ENCODE results near the gene ADCY2.

ADCY2 gene

DNA sequence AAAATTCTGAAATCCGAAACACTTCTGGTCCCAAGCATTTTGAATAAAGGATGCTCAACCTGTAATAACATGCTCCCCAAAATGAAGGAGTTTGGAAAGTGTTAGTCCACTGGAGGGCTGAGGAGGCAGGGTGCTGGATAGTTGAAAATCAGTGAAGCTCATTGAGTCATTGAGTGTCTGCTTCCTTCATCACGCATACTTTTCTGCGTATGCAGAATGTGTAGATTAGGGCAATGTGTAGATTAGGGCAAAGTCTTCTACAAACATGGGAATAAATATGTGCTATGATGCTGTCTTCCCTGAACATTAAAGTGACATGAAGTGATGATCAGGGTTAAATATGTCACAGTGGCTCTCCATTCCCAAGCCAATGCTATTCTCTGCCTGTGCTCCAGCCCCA lies 261.2 kb downstream of the ADCY2 start:
- TF ChIP-seq, protein P1, sequence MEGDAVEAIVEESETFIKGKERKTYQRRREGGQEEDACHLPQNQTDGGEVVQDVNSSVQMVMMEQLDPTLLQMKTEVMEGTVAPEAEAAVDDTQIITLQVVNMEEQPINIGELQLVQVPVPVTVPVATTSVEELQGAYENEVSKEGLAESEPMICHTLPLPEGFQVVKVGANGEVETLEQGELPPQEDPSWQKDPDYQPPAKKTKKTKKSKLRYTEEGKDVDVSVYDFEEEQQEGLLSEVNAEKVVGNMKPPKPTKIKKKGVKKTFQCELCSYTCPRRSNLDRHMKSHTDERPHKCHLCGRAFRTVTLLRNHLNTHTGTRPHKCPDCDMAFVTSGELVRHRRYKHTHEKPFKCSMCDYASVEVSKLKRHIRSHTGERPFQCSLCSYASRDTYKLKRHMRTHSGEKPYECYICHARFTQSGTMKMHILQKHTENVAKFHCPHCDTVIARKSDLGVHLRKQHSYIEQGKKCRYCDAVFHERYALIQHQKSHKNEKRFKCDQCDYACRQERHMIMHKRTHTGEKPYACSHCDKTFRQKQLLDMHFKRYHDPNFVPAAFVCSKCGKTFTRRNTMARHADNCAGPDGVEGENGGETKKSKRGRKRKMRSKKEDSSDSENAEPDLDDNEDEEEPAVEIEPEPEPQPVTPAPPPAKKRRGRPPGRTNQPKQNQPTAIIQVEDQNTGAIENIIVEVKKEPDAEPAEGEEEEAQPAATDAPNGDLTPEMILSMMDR (IDR thresholded peaks at IDR 0.05; ENCODE audit: low read length, missing control alignments): no peak
- DNase-seq (ENCODE audit: low read depth): no peak
- no peak overlapping the region for H3K4me3 ChIP-seq (replicated peaks; ENCODE audit: low read depth, low read length)

DNA sequence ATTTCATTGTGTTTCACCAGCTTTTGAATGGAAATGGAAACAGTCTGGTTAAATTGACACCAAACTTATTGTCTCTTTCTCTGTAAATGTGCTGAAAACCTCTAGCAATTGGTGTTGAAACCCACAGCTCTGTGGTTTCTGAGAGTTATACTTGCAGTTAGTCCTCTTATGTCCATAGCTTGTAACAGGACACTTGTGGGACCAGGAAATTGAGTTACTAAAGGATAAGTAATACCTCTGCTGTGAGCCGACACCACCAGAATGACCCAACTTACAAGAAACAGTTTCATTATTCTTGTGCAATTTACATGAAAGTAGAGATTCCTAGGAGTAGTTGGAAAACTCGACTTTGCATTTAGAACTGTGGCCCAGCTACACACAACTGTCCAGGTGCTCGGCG lies 263.5 kb downstream of the ADCY2 start:
- TF ChIP-seq, protein P1 (IDR thresholded peaks at IDR 0.05; ENCODE audit: low read length, missing control alignments): no peak
- no peak for DNase-seq (ENCODE audit: low read depth)
- no peak overlapping the region for H3K4me3 ChIP-seq (replicated peaks; ENCODE audit: low read depth, low read length)

DNA sequence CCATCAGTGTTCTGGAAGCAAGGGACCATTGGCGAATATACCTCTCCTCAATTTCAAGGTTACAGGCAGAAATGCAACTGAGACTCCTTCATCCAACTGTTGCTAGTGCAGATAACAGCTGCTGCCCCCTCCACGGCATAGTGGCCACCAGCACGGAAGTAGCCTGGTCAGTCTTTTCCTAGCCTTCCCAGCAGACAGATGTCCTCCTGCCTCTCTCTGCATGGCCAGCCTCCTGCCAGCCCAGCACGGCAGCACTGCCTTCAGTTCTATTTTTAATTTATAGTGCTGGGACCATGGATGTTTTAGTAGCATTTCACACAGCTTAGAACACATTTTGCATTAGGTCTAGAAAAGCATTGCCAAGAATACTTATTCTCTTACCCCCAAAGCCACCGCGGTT lies 266.4 kb downstream of the ADCY2 start:
- TF ChIP-seq, protein P1 (IDR thresholded peaks at IDR 0.05; ENCODE audit: low read length, missing control alignments): no peak
- H3K4me3 ChIP-seq (replicated peaks; ENCODE audit: low read depth, low read length): no peak overlapping the region
- no peak for DNase-seq (ENCODE audit: low read depth)

DNA sequence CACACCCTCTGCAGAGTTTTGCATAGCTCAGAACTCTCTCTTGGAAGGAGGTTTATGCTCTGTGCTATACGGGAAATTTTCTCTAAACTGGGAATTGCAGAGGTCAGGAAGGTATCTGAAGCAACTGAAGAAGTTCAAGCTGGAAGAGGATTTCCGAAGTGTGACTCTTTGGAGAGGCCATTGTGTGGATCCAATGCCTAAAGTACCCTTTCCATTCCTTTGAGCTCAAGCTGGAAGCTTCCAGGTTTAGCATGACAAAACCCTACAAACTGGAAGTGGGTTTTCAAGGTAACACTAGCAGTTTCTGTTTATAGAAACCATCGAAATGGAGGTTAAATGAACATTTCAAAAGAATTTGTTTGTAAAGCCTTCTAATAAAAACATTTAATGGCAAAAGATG lies 267.9 kb downstream of the ADCY2 start:
- H3K4me3 ChIP-seq (replicated peaks; ENCODE audit: low read depth, low read length): no peak overlapping the region
- TF ChIP-seq, protein P1 (IDR thresholded peaks at IDR 0.05; ENCODE audit: low read length, missing control alignments): no peak
- no peak for DNase-seq (ENCODE audit: low read depth)

DNA sequence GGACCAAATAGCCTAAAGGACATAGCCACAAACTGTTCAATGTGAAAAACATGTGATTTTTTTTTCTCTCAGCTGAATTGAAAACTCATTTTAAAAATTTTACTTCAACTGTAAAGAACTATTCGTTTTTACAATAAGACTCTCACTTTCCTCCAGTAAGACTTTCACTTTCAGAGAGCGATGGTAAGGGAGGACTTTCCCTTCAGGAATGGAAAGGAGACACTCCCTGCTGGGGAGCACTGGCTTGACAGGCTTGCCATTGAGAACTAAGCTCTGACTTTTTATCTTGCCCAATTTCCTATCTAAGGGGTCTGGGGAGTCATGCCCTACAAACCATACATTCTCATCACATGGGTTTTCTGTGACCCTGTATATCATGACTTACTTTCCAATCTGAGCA lies 268.3 kb downstream of the ADCY2 start:
- H3K4me3 ChIP-seq (replicated peaks; ENCODE audit: low read depth, low read length): no peak overlapping the region
- DNase-seq (ENCODE audit: low read depth): no peak
- TF ChIP-seq, protein P1 (IDR thresholded peaks at IDR 0.05; ENCODE audit: low read length, missing control alignments): no peak

DNA sequence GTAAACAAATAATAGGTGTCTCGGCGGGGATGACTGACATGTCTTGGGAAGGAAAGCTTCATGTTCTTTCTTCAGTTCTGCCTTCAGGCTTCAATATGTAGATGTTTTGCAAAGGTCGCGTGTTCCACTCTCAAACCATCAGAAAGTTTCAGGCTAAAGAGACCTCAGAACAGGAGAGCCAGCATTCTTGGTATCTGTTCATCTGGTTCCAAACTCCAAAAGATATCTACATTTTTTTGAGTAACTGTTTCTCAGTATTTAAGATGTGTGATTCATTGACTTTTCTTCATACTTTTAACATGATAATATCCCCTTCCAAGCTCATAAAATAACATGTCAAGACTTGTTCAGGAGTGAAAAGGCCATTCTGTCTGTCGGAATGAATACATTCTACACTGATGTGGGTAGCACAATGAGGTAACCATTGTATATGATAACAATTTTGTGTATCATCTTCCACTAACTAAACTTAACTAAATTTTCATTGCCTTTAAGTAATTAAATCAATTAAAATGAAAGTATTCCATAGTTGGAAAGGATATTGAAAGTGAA lies 271.4 kb downstream of the ADCY2 start:
- no peak for DNase-seq (ENCODE audit: low read depth)
- TF ChIP-seq, protein P1 (IDR thresholded peaks at IDR 0.05; ENCODE audit: low read length, missing control alignments): no peak
- no peak overlapping the region for H3K4me3 ChIP-seq (replicated peaks; ENCODE audit: low read depth, low read length)

DNA sequence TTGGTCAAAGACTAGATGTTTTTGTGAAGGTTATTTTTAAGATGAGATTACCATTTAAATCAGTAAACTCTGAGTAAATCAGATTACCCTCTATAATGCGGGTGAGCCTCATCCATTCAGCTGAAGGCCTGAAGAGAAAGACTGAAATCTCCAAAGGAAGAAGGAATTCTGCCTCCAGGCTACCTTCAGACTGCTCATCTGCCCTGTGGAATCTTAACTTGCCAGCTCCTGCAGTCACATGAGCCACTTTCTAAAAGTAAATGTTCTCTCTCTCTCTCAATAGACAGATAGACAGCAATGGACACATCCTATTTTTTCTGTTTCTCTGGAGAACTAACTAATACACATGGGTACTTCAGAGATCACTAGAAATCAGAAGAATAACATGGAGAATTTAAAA lies 272.2 kb downstream of the ADCY2 start:
- TF ChIP-seq, protein P1 (IDR thresholded peaks at IDR 0.05; ENCODE audit: low read length, missing control alignments): no peak
- no peak for DNase-seq (ENCODE audit: low read depth)
- no peak overlapping the region for H3K4me3 ChIP-seq (replicated peaks; ENCODE audit: low read depth, low read length)
